Pancreas (tissue), 10 donors: ENCODE results near the gene TGFB2. TPM values are rescaled to one million over a fixed set of nuclear protein-coding genes. Genes with fewer than 3 reads are reported as not detected.

ENCODE experiments used
- ATAC-seq, 4 donors: fragments of 200-7000 bp; cut with Tn5 transposase; one replicate each; pipeline versions ENCODE4 v1.8.0 to v1.9.1; 2020; ENCODE audit warnings: mild to moderate bottlenecking in 4 of 4, moderate library complexity in 4 of 4
- DNase-seq, 6 donors: peaks; one replicate each; pipeline ENCODE4 v3.0.0-alpha.2; 2020
- FAIRE-seq: peaks from 2 replicates; lab custom pipeline; 2012; peaks lifted over from hg19 to GRCh38; lab: Jason Lieb, UNC
- H3K27ac ChIP-seq, 4 donors: fragments of 200-600 bp; sonication (generic); 1 replicate in 3 of 4; 2 replicates in 1 of 4; pipeline versions ENCODE4 v1.5.0 to v1.8.0; 2020
- H3K27me3 ChIP-seq, 4 donors: fragments of 200-600 bp; one replicate each; pipeline ENCODE4 v1.8.0; 2021
- H3K36me3 ChIP-seq, 3 donors: fragments of 200-600 bp; sonication (generic) in 1 of 3; one replicate each; pipeline versions ENCODE4 v1.5.0 to v1.8.0; 2020 to 2021
- H3K4me1 ChIP-seq, 3 donors: fragments of 200-600 bp; one replicate each; pipeline ENCODE4 v1.8.0; 2021
- H3K4me3 ChIP-seq, 4 donors: fragments of 200-600 bp; sonication (generic) in 2 of 4; one replicate each; pipeline versions ENCODE4 v1.5.0 to v1.8.0; 2020 to 2021
- H3K9me3 ChIP-seq, 4 donors: fragments of 200-600 bp; one replicate each; pipeline ENCODE4 v1.8.0; 2021
- CTCF ChIP-seq, 4 donors: fragments of 200-600 bp; sonication (generic) in 3 of 4; IDR thresholded peaks; one replicate each; pipeline versions ENCODE4 v1.5.0 to v1.8.0; 2021; ENCODE audit warnings: antibody characterized with exemption in 4 of 4
- WGBS, 2 donors: extraction: QIAGEN DNeasy Blood & Tissue Kit; methylation state at CpG; one replicate each; pipeline ENCODE4 v1.1.7; 2013; 5-methylcytosine and 5-hydroxymethylcytosine counted together
- intact Hi-C, 3 donors: fragments of 100-400 bp; cut with DNase I; formaldehyde crosslinking; loops; one replicate each; pipeline versions ENCODE4 v1.11.1 to v1.14.2; 2022
- polyA plus RNA-seq, 2 donors: library from polyadenylated mRNA; stranded (reverse); fragments of 200-250 nt; gene quantifications; one replicate each; pipeline ENCODE4 v1.2.3, GENCODE V29; 2013
- total RNA-seq, 6 donors: library from RNA; stranded (reverse); fragmentation: NEBNext Ultra II Directional in 4 of 6; extraction: Animal tissue kit (Norgen Biotek cat#: 25700) in 4 of 6; gene quantifications; one replicate each; pipeline versions ENCODE4 v1.2.1 to v1.2.4, GENCODE V29; 2021 to 2023
- donor health status: healthy with polysubstance abuse.
- donor health status: DM: no; HTN: no; CAD: no; lungs with moderate emphysema.
- donor health status: DM: no; HTN: no; CAD: no.
- donor health status: control.
- donor health status: control.
- donor health status: Bipolar disorder and iron deficiency.
- donor health status: DM: yes; HTN: yes; CAD: no.
- donor health status: DM: no; HTN: no; CAD: no.
- donor health status: DM: no; HTN: no; CAD: no.
- donor health status: DM: yes; HTN: yes; CAD: no.

TGFB2 gene
- total and polyA plus RNA-seq, 8 donors, result 1.6 to 20.3 (median 2.9) TPM

- intact Hi-C loops, result no loop called here
Observed at GRCh38 chr1:218380125-218380977, 35.2 kb downstream of the TGFB2 start.

GRCh38 chr1:218382261-218382660 is 37.1 kb downstream of the TGFB2 start:
- peaks cover 0 to 7% (median 6%) of the 10 kb centered on the region in 3 donors for H3K4me1 ChIP-seq
- DNase-seq, result no peak
- H3K27me3 ChIP-seq, result no peaks in the 10 kb centered on the region
- WGBS, 2 donors, result 97% methylated on average over 4 of the region's 4 CpGs
- no peak for TF ChIP-seq CTCF (IDR thresholded peaks at IDR 0.05)
- H3K36me3 ChIP-seq, result no peaks in the 10 kb centered on the region
- ATAC-seq, result no peak
- no peak overlapping the region for H3K27ac ChIP-seq
- FAIRE-seq, result no peak
- intact Hi-C loops, result no loop called here
- H3K4me3 ChIP-seq, result no peak overlapping the region
- H3K9me3 ChIP-seq, result no peaks in the 10 kb centered on the region

More at GRCh38 chr1:218380125-218380977, 35.2 kb downstream of the TGFB2 start:
- no peak for TF ChIP-seq CTCF (IDR thresholded peaks at IDR 0.05)
- DNase-seq (peak in 4 of 6 donors; percentile 39 to 57 (median 43)), FAIRE-seq (no peak), ATAC-seq (peak; percentile 76 to 93 (median 88))
- Histone ChIP-seq H3K9me3 (no peaks in the 10 kb centered on the region), H3K27me3 (no peaks in the 10 kb centered on the region), H3K27ac (peak overlapping the region; percentile 10 to 44 (median 26)), H3K36me3 (no peaks in the 10 kb centered on the region), H3K4me3 (no peak overlapping the region), H3K4me1 (peaks cover 0 to 7% (median 6%) of the 10 kb centered on the region in 3 donors)
- 30 to 39% methylated on average over 7 of the region's 7 CpGs for WGBS, 2 donors

GRCh38 chr1:218383051-218383450 is 37.9 kb downstream of the TGFB2 start:
- no peaks in the 10 kb centered on the region for H3K9me3 ChIP-seq
- H3K27ac ChIP-seq, result no peak overlapping the region
- H3K4me1 ChIP-seq, result peaks cover 0 to 7% (median 6%) of the 10 kb centered on the region in 3 donors
- FAIRE-seq (no peak), ATAC-seq (no peak), DNase-seq (no peak)
- 45 to 63% methylated on average over 2 of the region's 2 CpGs for WGBS, 2 donors
- TF ChIP-seq CTCF (IDR thresholded peaks at IDR 0.05), result no peak
- H3K4me3 ChIP-seq, result no peak overlapping the region
- intact Hi-C loops, result no loop called here
- H3K27me3 ChIP-seq, result no peaks in the 10 kb centered on the region
- H3K36me3 ChIP-seq, result no peaks in the 10 kb centered on the region

GRCh38 chr1:218383681-218384080 is 38.5 kb downstream of the TGFB2 start:
- no peaks in the 10 kb centered on the region for H3K9me3 ChIP-seq
- ATAC-seq, result no peak
- H3K4me1 ChIP-seq, result peaks cover 0 to 7% (median 6%) of the 10 kb centered on the region in 3 donors
- no peak for FAIRE-seq
- H3K4me3 ChIP-seq, result no peak overlapping the region
- WGBS, 2 donors, result 38 to 43% methylated on average over 8 of the region's 8 CpGs
- intact Hi-C loops, result no loop called here
- H3K27me3 ChIP-seq, result no peaks in the 10 kb centered on the region
- no peak for DNase-seq
- no peak overlapping the region for H3K27ac ChIP-seq
- H3K36me3 ChIP-seq, result no peaks in the 10 kb centered on the region
- TF ChIP-seq CTCF (IDR thresholded peaks at IDR 0.05), result no peak

- Histone ChIP-seq H3K4me3 (no peak overlapping the region), H3K27ac (no peak overlapping the region), H3K36me3 (no peaks in the 10 kb centered on the region), H3K4me1 (peaks cover 0 to 7% (median 6%) of the 10 kb centered on the region in 3 donors), H3K27me3 (no peaks in the 10 kb centered on the region), H3K9me3 (no peaks in the 10 kb centered on the region)
- TF ChIP-seq CTCF (IDR thresholded peaks at IDR 0.05), result no peak
- intact Hi-C loops, result no loop called here
- 62 to 64% methylated on average over 6 of the region's 6 CpGs for WGBS, 2 donors
- DNase-seq, result no peak
- no peak for ATAC-seq
- no peak for FAIRE-seq
Observed at GRCh38 chr1:218384581-218384993, 39.5 kb downstream of the TGFB2 start.
